Stimulated activated CD8-positive, alpha-beta memory T cell treated with anti-CD3 and anti-CD28 coated beads, Interleukin-4, amount 100 ng/mL, for 24 hours (primary cell): ENCODE results near the gene PGBD5.
"Not testable (repeated sequence)": the region's sequence is repeated elsewhere in the genome, so short reads cannot be mapped to it uniquely, and the experiment has no call there.

Source experiments
- DNase-seq: peaks from one replicate; pipeline ENCODE4 v3.0.0-alpha.2; 2020; ENCODE audit warnings: low read depth

PGBD5 gene, protein sequence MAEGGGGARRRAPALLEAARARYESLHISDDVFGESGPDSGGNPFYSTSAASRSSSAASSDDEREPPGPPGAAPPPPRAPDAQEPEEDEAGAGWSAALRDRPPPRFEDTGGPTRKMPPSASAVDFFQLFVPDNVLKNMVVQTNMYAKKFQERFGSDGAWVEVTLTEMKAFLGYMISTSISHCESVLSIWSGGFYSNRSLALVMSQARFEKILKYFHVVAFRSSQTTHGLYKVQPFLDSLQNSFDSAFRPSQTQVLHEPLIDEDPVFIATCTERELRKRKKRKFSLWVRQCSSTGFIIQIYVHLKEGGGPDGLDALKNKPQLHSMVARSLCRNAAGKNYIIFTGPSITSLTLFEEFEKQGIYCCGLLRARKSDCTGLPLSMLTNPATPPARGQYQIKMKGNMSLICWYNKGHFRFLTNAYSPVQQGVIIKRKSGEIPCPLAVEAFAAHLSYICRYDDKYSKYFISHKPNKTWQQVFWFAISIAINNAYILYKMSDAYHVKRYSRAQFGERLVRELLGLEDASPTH

GRCh38 chr1:230426246-230427093 is at the start of gene PGBD5:
TSS of gene PGBD5 (minus strand) at chr1:230426332. CDS start at chr1:230425928, 404 bp downstream.
- peak; percentile 50 for DNase-seq

GRCh38 chr1:230474924-230475323 is 48.8 kb upstream of the PGBD5 start:
- DNase-seq: not testable (repeated sequence)

GRCh38 chr1:230470750-230471149 is 44.6 kb upstream of the PGBD5 start:
- DNase-seq: not testable (repeated sequence)

DNA sequence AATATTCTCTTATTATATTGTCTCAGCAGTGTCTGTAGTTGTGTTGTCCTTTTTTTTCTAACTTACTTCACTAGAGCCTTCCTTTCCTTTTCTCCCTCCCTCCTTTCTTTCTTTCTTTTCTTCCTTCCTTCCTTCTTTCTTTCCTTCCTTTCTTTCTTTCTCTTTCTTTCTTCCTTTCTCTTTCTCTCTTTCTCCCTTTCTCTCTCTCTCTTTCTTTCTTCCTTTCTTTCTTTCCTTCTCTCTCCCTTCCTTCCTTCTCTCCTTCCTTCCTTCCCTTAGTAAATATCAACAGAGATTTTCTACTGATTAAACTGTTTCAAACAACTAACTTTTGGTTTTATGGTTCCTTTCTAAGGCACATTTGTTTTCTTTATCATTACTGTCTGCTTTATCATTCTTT is 43.1 kb upstream of the PGBD5 start:
- DNase-seq: no peak

DNA sequence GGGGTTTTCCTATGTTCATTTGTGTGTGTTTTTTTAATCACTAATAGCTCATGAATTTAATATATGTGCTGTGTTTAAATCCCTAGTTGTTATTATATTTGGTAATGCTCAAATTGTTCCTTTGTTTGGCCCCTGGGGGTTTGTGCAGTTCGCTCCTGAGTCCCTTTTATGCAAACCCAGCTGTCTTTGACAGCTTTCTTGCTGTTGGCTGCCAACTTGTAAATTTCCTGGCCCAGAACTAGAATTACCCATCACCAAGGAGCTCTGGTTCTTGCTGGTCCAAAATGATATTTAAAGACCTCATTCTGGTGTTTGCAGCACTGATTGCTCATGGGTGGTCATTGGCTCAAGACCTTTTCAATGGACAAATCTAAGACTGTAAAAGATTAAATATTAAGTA is 39.6 kb upstream of the PGBD5 start:
- DNase-seq: no peak

GRCh38 chr1:230464671-230465070 is 38.5 kb upstream of the PGBD5 start:
- no peak for DNase-seq

DNA sequence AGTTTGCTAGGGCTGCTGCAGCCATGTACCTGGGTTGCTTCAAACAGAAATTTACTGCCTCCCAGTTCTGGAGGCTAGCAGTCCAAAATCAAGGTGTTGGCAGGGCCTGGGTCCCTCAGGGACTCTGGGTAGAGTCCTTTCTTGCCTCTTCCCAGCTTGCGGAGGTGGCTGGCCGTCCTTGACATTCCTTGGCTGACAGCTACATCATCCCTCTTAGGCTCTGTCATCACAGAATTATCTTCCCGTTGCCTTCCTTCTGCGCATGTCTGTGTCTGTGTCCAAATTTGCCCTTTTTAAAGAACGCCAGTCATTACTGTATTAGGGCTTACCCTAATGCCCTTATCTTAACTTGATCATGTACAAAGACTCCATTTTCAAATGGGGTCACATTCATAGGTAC is 37.6 kb upstream of the PGBD5 start:
- DNase-seq: no peak

- DNase-seq: no peak
Observed at GRCh38 chr1:230463326-230463725, 37.2 kb upstream of the PGBD5 start.

DNA sequence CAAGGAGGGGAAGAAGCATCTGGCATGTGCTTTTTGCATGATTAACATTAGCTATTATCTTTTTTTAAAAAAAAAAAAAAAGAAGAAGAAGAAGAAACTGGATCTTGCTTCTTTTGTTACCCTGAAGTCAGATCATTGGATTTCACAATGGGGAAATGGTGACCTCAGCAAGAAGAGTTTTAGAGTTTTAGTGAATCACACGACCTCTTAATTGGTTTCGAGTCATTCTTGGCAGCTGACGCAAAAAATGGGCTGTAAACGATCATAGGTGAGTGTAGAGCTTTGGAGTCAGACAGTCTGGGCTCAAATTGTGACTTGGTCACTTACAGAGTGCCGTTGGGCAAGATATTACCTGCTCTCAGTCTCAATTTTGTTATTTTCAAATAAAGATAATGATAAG is 33.3 kb upstream of the PGBD5 start:
- DNase-seq: no peak

DNA sequence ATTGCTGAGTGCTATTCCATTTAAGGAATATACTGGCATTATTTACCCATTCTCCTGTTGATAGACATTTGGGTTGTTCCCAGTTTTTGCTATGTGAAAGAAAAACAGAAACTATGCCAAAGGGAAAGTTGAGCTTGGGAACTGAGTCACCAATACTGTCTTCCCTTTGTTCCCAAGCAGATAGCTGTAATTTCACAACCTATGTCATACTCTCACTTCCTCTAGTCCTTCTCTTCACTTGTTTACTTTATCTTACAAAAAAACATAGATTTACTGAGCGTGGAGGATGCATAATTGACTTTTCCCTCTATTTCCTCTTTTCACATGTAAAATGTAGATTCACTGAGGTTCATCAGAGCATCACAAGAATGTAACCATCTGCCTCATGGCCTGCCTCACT is 32.4 kb upstream of the PGBD5 start:
- no peak for DNase-seq

DNA sequence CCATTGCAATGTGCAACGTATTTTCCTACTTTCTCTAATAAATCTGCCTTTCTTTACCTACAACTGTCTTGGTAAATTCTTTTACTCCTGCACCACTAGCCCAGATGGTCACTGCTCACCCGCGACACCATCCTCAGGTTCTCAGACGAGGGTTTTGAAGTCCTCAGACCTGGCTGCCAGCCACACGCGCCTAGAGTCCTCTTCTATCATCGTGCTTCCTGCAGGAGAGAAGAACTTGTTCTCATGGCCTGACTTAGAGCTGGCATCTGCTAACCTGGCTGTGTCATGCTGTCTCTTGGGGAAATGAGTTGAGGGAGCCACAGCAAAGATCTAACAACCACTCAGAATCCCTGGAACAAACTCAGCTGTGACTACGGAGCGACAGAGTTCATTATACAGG is 30.3 kb upstream of the PGBD5 start:
- DNase-seq: no peak

GRCh38 chr1:230455291-230455690 is 29.2 kb upstream of the PGBD5 start:
- no peak for DNase-seq

GRCh38 chr1:230453377-230453776 is 27.2 kb upstream of the PGBD5 start:
- no peak for DNase-seq

- DNase-seq: no peak
Observed at GRCh38 chr1:230441183-230442029, 15.3 kb upstream of the PGBD5 start.

DNA sequence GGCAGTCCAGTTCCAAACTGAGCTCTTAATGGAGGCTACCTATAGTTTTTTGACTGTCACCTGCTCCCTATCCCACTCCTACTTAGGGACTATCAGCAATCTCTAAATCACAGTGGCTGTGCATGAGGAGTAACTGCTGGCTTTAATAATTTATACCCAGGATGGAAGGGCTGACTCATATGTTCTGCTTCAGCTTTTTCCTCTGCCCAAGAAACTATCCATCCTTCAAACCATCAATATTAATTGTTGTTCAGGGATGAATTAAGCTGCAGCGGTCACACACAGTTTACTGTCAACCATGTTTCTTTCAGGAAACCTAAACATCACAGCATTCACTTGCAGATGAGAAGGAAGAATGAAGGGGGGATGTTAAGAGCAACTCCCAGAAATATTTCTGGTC is 9.0 kb upstream of the PGBD5 start:
- DNase-seq: no peak

GRCh38 chr1:230431527-230431926 is 5.4 kb upstream of the PGBD5 start:
- DNase-seq: no peak

DNA sequence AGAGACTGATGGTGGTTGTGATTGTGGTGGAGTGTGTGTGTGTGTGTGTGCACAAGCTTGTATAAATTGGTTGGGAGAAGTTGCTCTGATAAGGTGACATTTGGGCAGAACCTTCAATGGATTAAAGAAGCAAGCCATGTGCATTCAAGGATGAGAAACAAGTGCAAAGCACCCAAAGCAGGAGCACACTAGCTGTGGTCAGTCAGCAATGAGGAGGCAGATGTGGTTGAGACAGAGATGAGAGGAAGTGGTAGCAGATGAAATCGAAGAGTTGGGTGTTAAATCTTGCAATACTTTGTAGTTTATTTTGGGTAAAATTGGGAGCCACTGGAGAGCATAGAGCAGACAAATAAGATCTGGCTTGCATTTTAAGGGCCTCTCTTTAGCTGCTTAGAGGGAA is 4.4 kb upstream of the PGBD5 start:
- no peak for DNase-seq

DNA sequence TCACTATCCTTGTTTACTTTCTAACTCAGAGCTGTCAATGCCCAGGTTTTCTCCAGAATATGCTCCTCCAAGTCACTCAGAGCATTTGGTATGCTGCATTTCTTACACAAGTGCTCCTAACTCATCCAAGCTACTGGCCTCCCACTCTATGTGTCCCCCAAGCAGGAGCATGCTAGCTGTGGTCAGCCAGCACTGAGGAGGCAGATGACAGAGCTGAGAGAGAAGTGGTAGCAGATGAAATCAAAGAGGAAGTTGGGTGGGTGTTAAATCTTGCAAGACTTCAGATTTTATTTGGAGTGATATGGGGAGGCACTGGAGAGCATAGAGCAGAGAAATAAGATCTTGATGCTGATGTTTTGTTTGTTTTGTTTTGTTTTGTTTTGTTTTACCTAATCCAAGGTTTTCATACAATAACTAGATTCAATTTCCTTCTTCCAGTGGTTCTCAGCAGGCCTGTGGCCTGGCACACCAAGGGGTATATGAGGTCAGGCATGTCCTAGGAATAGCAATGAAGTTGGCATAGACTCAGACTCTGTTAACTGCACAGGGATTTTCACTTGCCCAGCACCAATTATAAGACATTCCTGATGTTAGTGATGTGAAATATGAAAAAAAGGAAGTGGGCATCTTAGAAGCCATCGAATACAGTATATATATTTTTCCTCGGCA is 3.1 kb upstream of the PGBD5 start:
- DNase-seq: no peak

- no peak for DNase-seq
Observed at GRCh38 chr1:230427981-230428380, 1.8 kb upstream of the PGBD5 start.

GRCh38 chr1:230427094-230427876 is 1.2 kb upstream of the PGBD5 start:
- no peak for DNase-seq
